Gastrocnemius medialis (tissue), 4 donors: Measurements from ENCODE around the gene KCTD3.

Experiments
- CTCF ChIP-seq, 5 experiments: fragments of 450-650 bp in 3 of 5; fragments of 200-600 bp in 2 of 5; sonication (generic) in 2 of 5; IDR thresholded peaks in 4 of 5; conservative IDR thresholded peaks in 1 of 5; 1 replicate in 4 of 5; 2 replicates in 1 of 5; pipeline ENCODE4 v1.5.1; 2016 to 2019; ENCODE audit warnings: antibody characterized with exemption in 5 of 5, mild to moderate bottlenecking in 3 of 5, moderate library complexity in 3 of 5
- POLR2A ChIP-seq, 2 donors: fragments of 450-650 bp; IDR thresholded peaks; one replicate each; pipeline ENCODE4 v1.6.1; 2017; ENCODE audit warnings: antibody characterized with exemption in 2 of 2, mild to moderate bottlenecking in 2 of 2, moderate library complexity in 2 of 2

- TF ChIP-seq CTCF (IDR thresholded peaks at IDR 0.05 in 4 of 5, conservative IDR thresholded peaks at IDR 0.05 in 1 of 5): peak in 1 of 5 experiments; percentile 9
- no peak for TF ChIP-seq POLR2A (IDR thresholded peaks at IDR 0.05)
Observed at GRCh38 chr1:215523128-215523861, 43.8 kb upstream of the KCTD3 start.
